HT1080 (cell line): ENCODE results near the gene EHD3. TPM values are rescaled to one million over a fixed set of nuclear protein-coding genes. Genes with fewer than 3 reads are reported as not detected.
A peak's percentile ranks its signal among the peaks of the same experiment; 100 is the strongest.

Source experiments
- DNase-seq: peaks from one replicate; pipeline ENCODE4 v3.0.0-alpha.2; 2015; ENCODE audit warnings: low read depth
- total RNA-seq: library from RNA; depleted of rRNA; stranded (reverse); fragments of >200 nt; shearing (Covaris generic); gene quantifications from 2 replicates; pipeline ENCODE4 v1.2.3, GENCODE V29; 2014

EHD3 gene
- total RNA-seq, 1 experiment from 2014 or later: 17.5 TPM

DNA sequence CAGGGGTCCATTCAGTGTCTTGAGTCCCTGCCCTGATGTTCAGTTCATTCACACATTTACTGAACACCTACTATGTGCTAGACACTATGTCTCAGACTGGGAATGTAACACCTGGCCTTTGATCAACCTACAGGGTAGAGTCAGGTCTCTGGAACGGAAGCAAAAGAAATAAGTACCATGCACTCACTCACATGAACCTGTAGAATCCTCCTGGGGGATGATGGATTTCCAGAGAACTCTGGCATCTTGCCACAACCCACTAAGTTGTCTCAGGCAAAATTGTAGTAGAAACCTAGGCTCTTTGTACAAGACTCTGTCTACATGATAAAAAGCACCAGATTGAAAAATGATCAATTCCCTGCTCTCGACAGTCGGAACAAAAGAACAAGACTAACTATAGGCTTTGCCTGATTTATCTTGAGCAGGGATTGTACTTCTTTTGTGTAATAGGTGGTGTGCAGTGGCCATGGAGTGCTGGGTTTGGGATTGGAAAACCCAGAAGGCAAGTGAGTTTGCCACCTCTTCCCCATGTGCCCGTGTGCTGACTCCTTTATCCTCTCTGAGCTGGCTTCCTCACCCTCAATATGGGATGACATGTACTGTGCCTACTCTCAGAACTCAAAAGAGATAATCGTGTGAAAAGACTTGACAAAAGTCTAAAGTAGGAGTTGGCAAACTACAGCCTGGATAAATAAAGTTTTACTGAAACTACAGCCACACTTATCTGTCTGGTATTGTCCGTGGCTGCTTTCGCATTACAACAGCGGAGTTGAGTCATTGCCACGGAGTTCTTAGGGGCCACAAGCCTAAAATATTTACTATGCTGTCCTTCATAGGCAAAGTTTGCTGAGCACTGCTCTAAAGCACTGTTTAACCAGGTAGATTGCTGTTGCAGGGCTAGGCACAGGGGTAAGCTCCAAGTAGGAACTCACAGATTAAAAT lies 21.0 kb upstream of the EHD3 start:
- DNase-seq: peak; percentile 13

DNA sequence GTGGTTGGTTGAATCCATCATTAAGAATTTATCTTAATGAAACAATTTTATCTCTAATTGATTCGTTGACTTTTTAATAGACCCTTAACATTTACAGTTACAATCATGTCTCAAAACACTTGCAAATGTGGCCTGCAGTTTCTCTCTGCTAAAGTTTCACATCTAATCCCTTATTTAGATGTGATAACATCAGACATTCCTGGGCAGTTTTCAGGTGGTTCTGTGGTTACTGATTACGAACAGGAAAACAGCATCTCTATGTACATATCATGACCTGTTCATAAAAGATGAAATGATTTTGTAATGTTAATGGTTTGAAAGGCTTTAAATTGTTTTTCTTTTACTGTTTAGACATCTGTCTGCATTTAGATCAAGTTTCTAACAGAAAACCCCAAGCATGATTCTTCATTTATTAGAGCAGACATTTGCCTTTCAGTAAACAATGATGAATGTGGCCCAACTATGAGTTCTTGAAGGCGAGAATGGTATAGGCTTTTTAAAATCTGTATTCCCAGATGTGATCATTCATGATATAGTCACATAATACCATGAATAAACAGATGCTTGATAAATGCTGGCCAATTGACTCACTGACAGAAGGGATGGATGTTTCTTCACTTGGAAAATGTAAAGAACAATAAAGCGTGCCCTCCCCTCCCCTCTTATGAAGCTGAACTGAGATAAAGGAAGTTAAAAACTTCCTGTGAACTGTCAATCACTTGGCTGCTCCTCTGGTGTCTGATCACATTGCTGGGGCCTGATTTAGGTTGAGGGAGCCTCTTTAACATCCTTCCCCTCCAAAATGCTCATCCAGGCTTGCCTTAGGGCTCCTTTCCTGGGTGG lies 20.1 kb upstream of the EHD3 start:
- no peak for DNase-seq

- no peak for DNase-seq
These were observed 19.5 kb upstream of the EHD3 start for GRCh38 chr2:31214444-31214915.

DNA sequence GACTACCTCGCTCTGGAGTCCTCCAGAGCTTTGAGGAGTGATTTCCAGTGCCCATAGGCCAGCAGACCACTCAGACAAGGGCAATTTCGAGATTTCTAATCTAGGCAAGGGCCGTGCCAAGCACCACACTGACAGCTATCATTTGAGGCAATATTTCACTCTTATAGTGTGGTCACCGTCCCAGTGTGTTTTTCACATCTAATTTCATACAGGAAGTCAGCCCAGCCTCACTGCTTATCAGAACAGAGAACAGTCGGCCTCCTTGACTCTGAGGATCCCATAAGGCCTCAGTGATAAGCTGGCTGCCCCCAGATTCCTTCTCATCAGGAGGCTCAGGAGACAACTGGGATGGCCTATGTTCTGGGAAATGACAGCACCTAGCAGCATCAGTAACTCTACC lies 17.2 kb upstream of the EHD3 start:
- DNase-seq: no peak

DNA sequence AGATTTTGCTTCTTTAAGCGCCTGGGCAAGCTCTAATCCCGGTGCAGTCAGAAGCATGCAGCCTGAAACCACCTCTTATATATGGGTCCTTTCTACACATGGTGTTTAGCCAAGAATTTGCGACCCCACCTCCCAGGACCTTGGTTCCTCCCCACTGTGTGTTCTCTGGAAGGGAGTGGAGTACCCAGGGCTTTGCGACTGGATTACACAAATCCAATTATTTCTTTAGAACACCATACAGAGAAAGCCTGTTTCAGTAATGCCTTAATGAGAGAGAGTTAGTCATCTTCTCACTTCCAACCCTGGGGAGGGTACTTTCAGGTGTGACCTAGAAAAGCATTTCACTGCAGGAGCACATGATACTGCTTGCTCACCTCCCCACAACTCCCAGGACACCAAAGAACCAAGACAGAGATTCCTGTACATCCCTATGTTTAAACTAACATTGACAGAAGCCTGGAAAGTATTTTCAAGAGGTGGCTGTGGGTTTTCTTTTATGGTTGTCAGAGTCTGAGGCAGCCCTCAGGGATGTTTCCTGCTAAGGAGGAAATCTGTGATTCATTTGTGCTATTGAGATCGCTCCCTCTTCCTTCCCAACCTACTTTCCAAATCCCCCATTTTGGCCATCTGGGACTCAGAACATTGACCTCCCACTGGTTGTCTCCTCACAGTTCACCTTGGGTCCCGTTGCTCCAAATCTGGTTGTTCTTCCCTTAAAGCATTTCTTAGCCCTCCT lies 16.3 kb upstream of the EHD3 start, which contains the start of gene CAPN14:
Gene CAPN14 (minus strand): TSS at position 51 of the 736 bp plus-strand sequence. CDS start 12,068 bp downstream, outside the sequence.
- peak; percentile 23 for DNase-seq

GRCh38 chr2:31219131-31219969 lies 14.6 kb upstream of the EHD3 start:
- DNase-seq: no peak

GRCh38 chr2:31221544-31221943 lies 12.4 kb upstream of the EHD3 start:
- no peak for DNase-seq

GRCh38 chr2:31222071-31222470 lies 11.9 kb upstream of the EHD3 start:
- no peak for DNase-seq

GRCh38 chr2:31223026-31223425 lies 10.9 kb upstream of the EHD3 start:
- no peak for DNase-seq

- DNase-seq: no peak
These were observed 10.2 kb upstream of the EHD3 start for GRCh38 chr2:31223749-31224148.

DNA sequence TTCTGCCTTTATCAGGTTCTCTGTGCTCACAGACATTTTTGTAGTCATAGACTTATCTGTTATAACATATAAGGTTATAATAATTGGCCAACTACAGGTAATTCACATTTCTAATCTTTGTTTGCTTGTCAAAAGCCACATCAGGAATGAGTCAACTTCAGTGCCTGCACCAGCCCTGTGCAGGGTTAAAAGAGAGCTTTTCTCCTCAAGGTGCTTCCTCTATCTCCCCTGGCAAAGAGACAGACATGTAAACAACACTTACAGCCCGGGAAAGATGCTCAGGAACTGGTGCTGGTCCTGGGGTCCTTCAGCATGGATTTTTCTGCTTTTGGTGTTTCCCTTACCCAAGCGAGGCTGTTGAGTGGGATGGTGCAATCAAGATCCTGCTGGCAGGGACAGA lies 7.7 kb upstream of the EHD3 start:
- DNase-seq: no peak

- DNase-seq: no peak
These were observed 6.8 kb upstream of the EHD3 start for GRCh38 chr2:31227110-31227509.

- DNase-seq: no peak
These were observed 6.2 kb upstream of the EHD3 start for GRCh38 chr2:31227711-31228125.

DNA sequence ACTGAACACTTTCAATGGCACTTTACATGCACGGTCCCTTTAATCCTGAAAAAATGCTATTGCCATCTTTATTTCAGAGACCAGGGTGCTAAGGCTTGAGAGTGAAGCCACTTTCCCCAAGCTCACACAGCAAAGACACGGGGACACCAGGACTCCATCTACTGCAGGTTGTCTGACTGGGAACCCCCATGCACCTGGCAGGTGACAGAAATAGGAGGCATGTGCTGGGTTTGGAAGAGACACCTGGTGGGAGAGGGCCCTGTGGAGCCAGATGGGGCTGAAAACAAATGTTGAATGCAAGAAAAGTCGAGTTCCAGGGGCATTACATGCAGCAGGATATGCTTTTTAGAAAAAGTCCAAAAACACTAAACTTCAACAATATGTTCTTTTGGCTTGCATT lies 5.2 kb upstream of the EHD3 start:
- no peak for DNase-seq

DNA sequence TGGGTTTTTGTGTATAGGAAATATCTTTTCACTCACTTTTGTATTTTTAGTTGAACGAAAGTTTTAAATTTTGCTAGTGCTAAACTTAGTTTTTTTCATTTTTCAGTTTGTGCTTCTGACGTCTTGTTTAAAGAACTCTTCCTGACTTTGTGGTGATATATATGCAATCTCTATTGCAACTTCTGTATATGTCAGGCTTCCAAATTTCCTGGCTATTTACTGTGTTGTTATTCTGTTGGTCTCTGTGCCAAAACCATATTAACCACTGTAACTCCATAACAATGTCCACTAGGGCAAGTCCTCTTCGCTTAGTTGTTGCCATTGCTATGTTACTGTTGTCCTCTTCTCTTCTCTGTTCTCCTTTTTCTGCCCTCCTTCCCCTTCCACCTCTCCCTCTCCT lies 3.2 kb upstream of the EHD3 start:
- no peak for DNase-seq

DNA sequence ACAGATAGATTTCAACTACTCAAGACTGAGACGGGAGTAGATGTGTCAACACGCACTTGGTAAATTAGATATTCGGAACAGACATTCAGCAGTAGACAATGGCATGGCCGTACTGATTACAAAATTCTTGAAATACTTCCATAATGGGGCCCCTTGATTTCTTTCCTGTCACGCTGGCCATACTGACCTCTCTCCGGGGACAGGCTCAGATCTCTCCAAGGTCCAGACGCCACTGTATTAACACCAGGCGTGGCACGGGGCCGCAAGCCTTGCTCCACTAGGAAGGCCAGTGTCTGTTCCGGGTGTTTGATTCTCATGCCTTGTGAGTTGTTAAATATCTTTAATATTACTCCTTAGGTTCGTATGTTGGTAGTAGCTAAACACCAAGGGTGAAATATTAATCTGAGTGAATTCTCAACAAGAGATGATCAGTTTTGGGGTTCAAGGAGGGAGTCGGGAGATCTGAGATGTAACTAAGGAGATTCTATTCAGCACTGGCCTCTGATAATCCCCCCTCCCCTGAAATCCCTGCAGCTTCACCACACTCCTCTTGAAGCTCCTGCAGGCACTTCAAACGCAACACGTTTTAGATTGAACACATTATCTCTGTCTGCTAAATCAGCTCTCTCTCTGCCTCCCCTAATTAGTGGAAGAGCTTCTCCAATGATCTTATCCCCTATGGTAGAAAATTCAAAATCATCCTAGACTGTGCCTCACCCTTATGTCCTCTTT lies 2.2 kb upstream of the EHD3 start:
- DNase-seq: no peak

- no peak for DNase-seq
These were observed 1.4 kb upstream of the EHD3 start for GRCh38 chr2:31232586-31232985.

GRCh38 chr2:31233231-31233630 lies 721 bp upstream of the EHD3 start:
- no peak for DNase-seq

DNA sequence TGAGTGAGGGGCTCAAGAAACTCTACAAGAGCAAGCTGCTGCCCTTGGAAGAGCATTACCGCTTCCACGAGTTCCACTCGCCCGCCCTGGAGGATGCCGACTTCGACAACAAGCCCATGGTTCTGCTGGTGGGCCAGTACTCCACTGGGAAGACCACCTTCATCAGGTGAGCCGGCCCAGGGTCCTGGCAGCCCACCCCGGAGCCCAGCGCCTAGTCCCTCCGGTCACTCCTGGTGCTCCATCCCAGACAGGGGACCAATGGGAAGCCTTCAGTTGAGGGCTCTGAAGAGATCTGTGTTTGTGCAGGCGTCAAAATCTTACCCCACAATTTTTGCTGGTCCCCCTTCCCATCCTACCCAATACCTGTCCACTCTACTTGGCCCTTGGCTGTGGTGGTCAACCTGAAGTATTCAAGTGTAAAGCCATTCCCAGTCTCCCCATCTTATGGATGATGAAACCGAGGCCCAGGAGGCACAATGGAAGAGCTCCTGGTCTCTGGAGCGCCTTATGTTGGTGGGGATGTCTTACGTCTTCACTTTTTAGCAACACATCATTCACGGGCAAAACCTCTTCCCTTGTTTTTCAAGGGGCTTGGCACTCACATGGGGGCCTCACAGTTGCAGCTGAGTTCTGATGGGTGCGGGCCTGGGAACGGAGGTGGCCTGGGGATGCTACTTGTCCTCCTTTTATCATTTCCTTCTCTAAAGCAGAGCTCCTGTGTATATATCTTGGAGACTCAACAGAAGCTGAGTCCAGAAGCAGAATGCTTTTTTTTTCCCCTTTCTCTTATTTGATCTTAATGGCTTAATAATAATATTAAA lies 941 bp downstream of the EHD3 start:
- no peak for DNase-seq
